NCI-H2107 (cell line): ENCODE measurements around the gene CAD.

ENCODE experiments used
- DNase-seq: peaks from one replicate; lab custom pipeline; 2025; lab: John Stamatoyannopoulos, UW

The CAD gene

DNA sequence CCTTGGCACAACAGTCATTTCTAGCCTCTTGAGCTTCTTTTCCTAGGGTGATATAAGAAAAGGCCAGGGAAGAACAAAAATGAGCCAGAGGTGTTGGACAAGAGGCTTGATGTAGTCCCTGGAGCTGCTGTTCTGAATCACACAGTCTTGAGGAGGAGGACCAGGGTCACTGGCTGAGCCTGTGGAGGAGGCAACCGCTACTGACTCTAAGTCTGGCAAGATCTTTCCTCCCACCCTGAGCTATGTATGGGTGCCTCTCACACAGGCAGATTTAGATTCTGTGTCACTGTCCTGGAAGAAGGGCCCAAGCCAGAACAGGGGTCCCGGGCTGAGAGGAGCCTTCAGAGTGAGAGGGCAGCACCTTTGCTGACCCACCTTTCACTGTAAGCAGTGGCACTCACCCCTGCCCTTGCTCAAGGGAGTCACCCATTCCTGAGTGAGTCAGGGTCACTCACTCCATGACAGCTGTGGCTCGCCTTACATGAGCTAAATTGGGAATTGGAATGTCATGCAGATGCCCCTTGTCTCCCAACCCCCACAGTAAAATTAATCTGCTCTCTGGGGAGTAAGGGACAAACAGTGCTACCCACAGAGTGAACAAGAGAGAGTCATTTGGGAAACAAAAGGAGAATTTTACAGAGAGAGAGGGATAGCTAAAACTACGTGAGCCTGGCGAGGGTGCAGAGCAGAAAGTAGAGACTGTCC, 64.8 kb downstream of the CAD start, which contains the start of gene TRIM54:
Gene TRIM54, plus strand, starts transcription at position 575 of the 705 bp plus-strand sequence. CDS start 303 bp downstream, outside the sequence.
- no peak for DNase-seq

DNA sequence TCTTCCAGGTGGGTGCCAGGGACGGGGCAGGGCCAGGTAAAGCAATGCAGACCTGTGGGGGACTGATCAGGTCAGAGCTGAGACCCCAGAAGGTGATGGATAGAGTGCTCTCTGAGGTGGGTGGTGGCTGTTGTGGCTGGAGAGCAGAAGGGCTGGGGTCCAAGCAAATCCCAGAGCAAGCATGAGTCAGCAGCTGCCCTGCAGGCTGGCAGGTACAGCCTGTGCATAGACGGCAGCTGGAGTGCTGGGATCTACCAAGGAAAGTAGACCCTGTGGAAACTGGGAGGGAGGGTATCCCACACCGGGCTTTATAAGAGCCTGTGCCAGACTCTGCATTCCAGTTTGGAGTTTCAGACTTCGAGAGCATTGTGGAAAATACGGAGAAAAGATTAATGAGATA, 65.7 kb downstream of the CAD start:
- no peak for DNase-seq

DNA sequence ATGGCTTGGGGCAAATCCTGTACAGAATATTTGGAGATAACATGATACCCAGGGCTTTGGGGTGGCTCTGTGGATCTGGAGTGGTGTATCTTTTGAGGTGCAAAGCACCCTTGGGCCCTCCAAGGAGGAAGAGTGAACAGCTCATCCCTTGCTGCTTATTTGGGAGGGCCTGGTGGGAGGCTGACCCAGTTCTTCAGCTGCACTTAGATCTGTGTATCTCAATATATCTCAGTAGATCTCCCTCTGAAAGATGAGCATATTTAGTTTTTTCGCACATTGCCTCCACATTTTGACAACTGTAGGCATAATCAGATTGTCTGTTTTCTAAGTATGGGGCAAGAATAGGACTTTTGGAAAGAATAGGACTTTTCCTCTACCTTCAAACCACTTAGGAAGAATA, 67.8 kb downstream of the CAD start:
- no peak for DNase-seq

DNA sequence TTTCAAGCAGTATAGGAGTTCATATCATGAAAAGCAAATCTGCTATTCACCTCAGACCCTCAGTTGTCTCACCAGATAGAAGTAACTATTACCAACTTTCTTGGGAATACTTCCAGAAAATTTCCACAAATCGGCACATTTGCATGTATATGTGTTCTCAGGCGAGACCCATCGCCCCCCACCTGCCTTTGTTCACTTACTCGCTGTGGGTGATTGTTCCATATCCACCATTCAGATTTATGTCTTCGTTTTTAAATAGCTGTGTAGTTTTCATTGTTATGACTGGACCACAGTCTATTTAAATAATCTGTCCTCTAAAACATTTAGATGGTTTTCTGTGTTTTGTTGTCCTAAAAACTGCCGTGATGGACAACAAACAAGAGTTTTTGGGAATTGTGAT, 68.3 kb downstream of the CAD start:
- DNase-seq, result no peak

DNA sequence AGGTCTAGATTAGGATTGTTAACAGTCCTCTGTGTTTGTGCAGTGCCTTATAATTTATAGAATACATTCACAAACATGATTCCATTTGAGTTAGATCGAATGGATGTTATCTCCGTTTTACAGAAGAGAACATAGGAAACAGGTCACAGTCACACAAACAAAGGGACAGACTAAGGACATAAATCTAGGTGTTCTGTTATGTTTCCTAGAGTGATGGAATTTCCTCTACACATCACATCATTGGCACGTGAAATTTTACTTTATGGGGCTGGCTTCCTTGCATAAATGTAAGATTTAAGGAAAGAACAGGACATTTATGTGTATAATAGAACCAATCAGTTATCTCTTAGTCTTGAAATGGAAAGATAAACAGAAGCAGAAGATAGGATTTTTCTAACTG, 71.4 kb downstream of the CAD start:
- no peak for DNase-seq

DNA sequence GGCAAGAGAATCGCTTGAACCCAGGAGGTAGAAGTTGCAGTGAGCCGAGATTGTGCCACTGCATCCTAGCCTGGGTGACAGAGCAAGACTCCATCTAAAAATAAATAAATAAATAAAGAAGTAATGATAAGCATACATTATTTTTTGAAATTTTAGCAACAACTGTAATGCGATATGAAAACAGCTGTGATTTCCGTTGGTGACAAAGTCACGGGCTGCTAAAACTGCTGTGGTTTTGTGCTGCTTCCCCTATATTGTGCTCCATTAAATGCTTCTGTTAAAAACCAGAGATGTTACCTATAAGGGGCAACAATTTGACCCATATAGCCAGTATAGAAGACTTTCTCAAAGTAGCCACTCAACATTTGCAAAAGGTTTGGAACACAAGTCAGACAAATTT, 73.4 kb downstream of the CAD start:
- no peak for DNase-seq

DNA sequence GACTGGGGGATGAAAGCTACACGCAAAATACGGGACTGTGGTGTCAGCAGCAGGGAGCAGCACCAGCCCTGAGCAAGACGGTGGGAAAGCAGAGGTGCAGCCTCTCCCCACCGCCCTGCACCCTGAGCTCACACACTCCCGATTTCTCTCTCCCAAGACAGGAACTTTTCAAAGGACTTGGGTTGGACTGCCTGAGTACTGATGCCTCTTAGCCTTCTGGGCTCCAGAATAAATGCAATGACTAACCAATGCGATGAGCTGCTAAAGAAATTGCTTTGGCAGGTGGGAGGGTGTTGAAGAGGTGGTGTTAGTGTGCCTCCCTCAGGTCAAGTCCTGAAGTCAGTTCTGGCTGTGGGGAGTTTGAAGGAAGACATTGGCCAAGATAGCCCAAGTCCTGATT, 74.7 kb downstream of the CAD start:
- no peak for DNase-seq
